Stimulated activated CD4-positive, alpha-beta T cell treated with anti-CD3 and anti-CD28 coated beads, Interleukin-12 subunit alpha, Interleukin-12 subunit beta, amount 100 ng/mL, for 48 hours (primary cell): ENCODE measurements around the gene ST6GAL1.
"Not testable (repeated sequence)": the region's sequence is repeated elsewhere in the genome, so short reads cannot be mapped to it uniquely, and the experiment has no call there.

Experiments
- DNase-seq, 3 donors: peaks; one replicate each; pipeline ENCODE4 v3.0.0-alpha.2; 2020; ENCODE audit warnings: low read depth in 2 of 3, low spot score in 1 of 3

ST6GAL1 gene

GRCh38 chr3:186991470-186991869, 61.1 kb downstream of the ST6GAL1 start:
- DNase-seq, result no peak

- not testable (repeated sequence) for DNase-seq
These were observed 61.8 kb downstream of the ST6GAL1 start for GRCh38 chr3:186992096-186992495.

GRCh38 chr3:186993210-186993782, 63.0 kb downstream of the ST6GAL1 start:
- no peak for DNase-seq

- no peak for DNase-seq
These were observed 64.0 kb downstream of the ST6GAL1 start for GRCh38 chr3:186994000-186994955.

GRCh38 chr3:186996356-186996755, 66.0 kb downstream of the ST6GAL1 start:
- no peak for DNase-seq

- no peak for DNase-seq
These were observed 66.7 kb downstream of the ST6GAL1 start for GRCh38 chr3:186997061-186997460.

GRCh38 chr3:186997473-186997939, 67.2 kb downstream of the ST6GAL1 start:
- no peak for DNase-seq

GRCh38 chr3:186998937-186999368, 68.6 kb downstream of the ST6GAL1 start:
- DNase-seq, result no peak

- DNase-seq, result peak in 1 of 3 donors; percentile 38
These were observed 70.4 kb downstream of the ST6GAL1 start for GRCh38 chr3:187000711-187001151.

- DNase-seq, result no peak
These were observed 72.6 kb downstream of the ST6GAL1 start for GRCh38 chr3:187002915-187003314.

GRCh38 chr3:187005827-187006481, 75.6 kb downstream of the ST6GAL1 start:
- no peak for DNase-seq

- no peak for DNase-seq
These were observed 76.7 kb downstream of the ST6GAL1 start for GRCh38 chr3:187006864-187007630.

GRCh38 chr3:187010382-187010781, 80.1 kb downstream of the ST6GAL1 start:
- not testable (repeated sequence) for DNase-seq

- no peak for DNase-seq
These were observed 81.6 kb downstream of the ST6GAL1 start for GRCh38 chr3:187011915-187012314.

- no peak for DNase-seq
These were observed 82.3 kb downstream of the ST6GAL1 start for GRCh38 chr3:187012609-187013051.

- DNase-seq, result no peak
These were observed 82.9 kb downstream of the ST6GAL1 start for GRCh38 chr3:187013159-187013716.

GRCh38 chr3:187014417-187014864, 84.1 kb downstream of the ST6GAL1 start:
- no peak for DNase-seq

- DNase-seq, result no peak
These were observed 85.7 kb downstream of the ST6GAL1 start for GRCh38 chr3:187015903-187016638.

- no peak for DNase-seq
These were observed 86.5 kb downstream of the ST6GAL1 start for GRCh38 chr3:187016639-187017345.
